Endothelial cell of umbilical vein (primary cell): ENCODE results near the gene COPZ2. TPM values are rescaled to one million over a fixed set of nuclear protein-coding genes. Genes with fewer than 3 reads are reported as not detected.

ENCODE experiments used
- BruUV-seq: library from RNA; stranded (reverse); fragments of 400-500 nt; replicated peaks from 2 replicates; lab custom pipeline; 2021; lab: Mats Ljungman, UMichigan
- CTCF ChIA-PET: fragments of 300-600, 350-600 bp; sonication (Branson Sonifier 250); formaldehyde crosslinking; loops from one replicate; lab custom pipeline; 2021; ENCODE audit warnings: antibody characterized with exemption, inconsistent platforms; lab: Charles Lee
- POLR2A ChIA-PET: fragments of 300-600, 350-600 bp; sonication (Branson Sonifier 250); formaldehyde crosslinking; loops from one replicate; lab custom pipeline; 2021; ENCODE audit warnings: antibody characterized with exemption, inconsistent platforms; lab: Charles Lee
- DNase-seq: peaks from one replicate; pipeline ENCODE4 v3.0.0-alpha.2; 2011; ENCODE audit warnings: low read depth, low spot score
- FAIRE-seq: peaks from 2 replicates; lab custom pipeline; 2011; peaks lifted over from hg19 to GRCh38; lab: Jason Lieb, UNC
- H2AFZ ChIP-seq: 2 replicates; pipeline ENCODE4 v1.6.0; 2012; ENCODE audit warnings: low read depth, low read length, control low read depth, inconsistent platforms
- H3K27ac ChIP-seq: 2 replicates; pipeline ENCODE4 v1.5.1; 2011; ENCODE audit warnings: low read depth, mild to moderate bottlenecking, control low read depth, low read length, moderate library complexity; ENCODE audit not compliant: insufficient read depth
- H3K27me3 ChIP-seq, 2 experiments: 2 replicates each; pipeline versions ENCODE4 v1.6.0 to v1.6.1; 2011; ENCODE audit warnings: low read length in 2 of 2, mixed read lengths in 1 of 2; ENCODE audit not compliant: control insufficient read depth in 2 of 2, insufficient read depth in 2 of 2
- H3K36me3 ChIP-seq, 2 experiments: 2 replicates in 1 of 2; 3 replicates in 1 of 2; pipeline ENCODE4 v1.5.1; 2011; ENCODE audit warnings: low read length in 2 of 2, mild to moderate bottlenecking in 1 of 2, moderate library complexity in 1 of 2; ENCODE audit not compliant: control insufficient read depth in 2 of 2, insufficient read depth in 2 of 2; ENCODE audit errors: extremely low read depth in 1 of 2
- H3K4me1 ChIP-seq: 3 replicates; pipeline ENCODE4 v1.5.1; 2011; ENCODE audit warnings: mild to moderate bottlenecking, low read length; ENCODE audit not compliant: control insufficient read depth, insufficient read depth; ENCODE audit errors: extremely low read depth
- H3K4me2 ChIP-seq: 2 replicates; pipeline ENCODE4 v1.6.1; 2011; ENCODE audit warnings: low read length, control low read depth, mixed read lengths; ENCODE audit not compliant: insufficient read depth
- H3K4me3 ChIP-seq, 3 experiments: fragments of 200-600 bp in 1 of 3; sonication (generic), shearing (Covaris generic) in 1 of 3; replicated peaks in 1 of 3; 2 replicates each; pipeline ENCODE4 v1.5.1; 2011 to 2016; ENCODE audit warnings: control low read depth in 3 of 3, low read length in 3 of 3, mild to moderate bottlenecking in 2 of 3, inconsistent platforms in 1 of 3, low read depth in 1 of 3, moderate library complexity in 1 of 3; ENCODE audit not compliant: insufficient read depth in 1 of 3
- H3K79me2 ChIP-seq: 2 replicates; pipeline ENCODE4 v1.6.0; 2012; ENCODE audit warnings: low read length, inconsistent platforms; ENCODE audit not compliant: control insufficient read depth, insufficient read depth
- H3K9ac ChIP-seq: replicated peaks from 2 replicates; pipeline ENCODE3; 2011; ENCODE audit warnings: low read length, control low read depth; ENCODE audit not compliant: insufficient read depth; ENCODE audit errors: extremely low read depth
- H3K9me1 ChIP-seq: replicated peaks from 3 replicates; pipeline ENCODE4 v1.6.0; 2011; ENCODE audit warnings: mild to moderate bottlenecking, low read length; ENCODE audit not compliant: control insufficient read depth, insufficient read depth; ENCODE audit errors: extremely low read depth
- H3K9me3 ChIP-seq: replicated peaks from 2 replicates; pipeline ENCODE4 v1.5.1; 2012; ENCODE audit warnings: low read length, inconsistent platforms; ENCODE audit not compliant: control insufficient read depth, insufficient read depth
- H4K20me1 ChIP-seq: replicated peaks from 2 replicates; pipeline ENCODE3; 2011; ENCODE audit warnings: mild to moderate bottlenecking, low read length; ENCODE audit not compliant: control insufficient read depth, insufficient read depth; ENCODE audit errors: extremely low read depth
- EZH2 ChIP-seq: IDR thresholded peaks from 2 replicates; pipeline ENCODE4 v1.6.1; 2012; ENCODE audit warnings: borderline replicate concordance, low read depth, mild to moderate bottlenecking, moderate library complexity, low read length, inconsistent platforms; ENCODE audit not compliant: severe bottlenecking
- FOS ChIP-seq: IDR thresholded peaks from 2 replicates; pipeline ENCODE4 v1.6.1; 2011; ENCODE audit warnings: mild to moderate bottlenecking, low read length, moderate library complexity, borderline replicate concordance; ENCODE audit not compliant: insufficient read depth
- GATA2 ChIP-seq: IDR thresholded peaks from 2 replicates; pipeline ENCODE4 v1.7.0; 2011; ENCODE audit warnings: low read depth, mild to moderate bottlenecking, moderate library complexity, mixed read lengths, low read length; ENCODE audit not compliant: insufficient read length, insufficient read depth
- JUN ChIP-seq: IDR thresholded peaks from 2 replicates; pipeline ENCODE4 v1.6.1; 2011; ENCODE audit warnings: borderline replicate concordance, low read depth; ENCODE audit not compliant: insufficient read length, insufficient read depth
- MYC ChIP-seq: IDR thresholded peaks from one replicate; pipeline ENCODE4 v1.6.1; 2011; ENCODE audit warnings: mild to moderate bottlenecking, low read depth, low read length
- POLR2A ChIP-seq: IDR thresholded peaks from 2 replicates; pipeline ENCODE4 v1.6.1; 2012; ENCODE audit warnings: low read depth, mild to moderate bottlenecking, control low read depth, low read length
- POLR2AphosphoS5 ChIP-seq: IDR thresholded peaks from 2 replicates; pipeline ENCODE4 v1.6.1; 2012; ENCODE audit warnings: low read depth, mild to moderate bottlenecking, control low read depth, low read length, moderate library complexity; ENCODE audit not compliant: insufficient read depth
- dilution Hi-C: fragments of 300-500 bp; cut with MboI; formaldehyde crosslinking; loops from one replicate; pipeline ENCODE4 v1.15.0; 2019; ENCODE audit warnings: low sequenced_read_pairs; ENCODE audit not compliant: extremely low pct_ligation_motif_present
- intact Hi-C: fragments of 100-400 bp; cut with micrococcal nuclease; formaldehyde crosslinking; loops from one replicate; pipeline ENCODE4 v1.10.0; 2022
- polyA plus RNA-seq, 4 experiments: library from polyadenylated mRNA; depleted of rRNA in 3 of 4; stranded (reverse) in 3 of 4; unstranded in 1 of 4; fragments of >200 nt; gene quantifications; 2 replicates each; pipeline versions ENCODE4 v1.2.1 to v1.2.3, GENCODE V29; 2011 to 2012; ENCODE audit warnings: missing spikeins in 1 of 4
- total RNA-seq: library from RNA; stranded (reverse); gene quantifications from 2 replicates; pipeline ENCODE4 v1.2.3, GENCODE V29; 2021
- TF ChIP-seq, protein P1 (sequence below): IDR thresholded peaks from 2 replicates; pipeline ENCODE4 v1.6.1; 2011; ENCODE audit not compliant: insufficient read depth, insufficient read length
- TF ChIP-seq, protein P2 (sequence below), 2 donors: IDR thresholded peaks; 1 replicate in 1 of 2; 2 replicates in 1 of 2; pipeline ENCODE4 v1.5.1; 2011; ENCODE audit warnings: low read length in 2 of 2, mild to moderate bottlenecking in 2 of 2, moderate library complexity in 2 of 2, control low read depth in 1 of 2, inconsistent platforms in 1 of 2, low read depth in 1 of 2; ENCODE audit not compliant: insufficient read depth in 1 of 2; ENCODE audit errors: extremely low read depth in 1 of 2

COPZ2 gene
- total and polyA plus RNA-seq, 2 donors (not counting 3 experiments of a cell fraction or from before 2014, with no cell fraction given), result 16.3 to 28.1 TPM

DNA sequence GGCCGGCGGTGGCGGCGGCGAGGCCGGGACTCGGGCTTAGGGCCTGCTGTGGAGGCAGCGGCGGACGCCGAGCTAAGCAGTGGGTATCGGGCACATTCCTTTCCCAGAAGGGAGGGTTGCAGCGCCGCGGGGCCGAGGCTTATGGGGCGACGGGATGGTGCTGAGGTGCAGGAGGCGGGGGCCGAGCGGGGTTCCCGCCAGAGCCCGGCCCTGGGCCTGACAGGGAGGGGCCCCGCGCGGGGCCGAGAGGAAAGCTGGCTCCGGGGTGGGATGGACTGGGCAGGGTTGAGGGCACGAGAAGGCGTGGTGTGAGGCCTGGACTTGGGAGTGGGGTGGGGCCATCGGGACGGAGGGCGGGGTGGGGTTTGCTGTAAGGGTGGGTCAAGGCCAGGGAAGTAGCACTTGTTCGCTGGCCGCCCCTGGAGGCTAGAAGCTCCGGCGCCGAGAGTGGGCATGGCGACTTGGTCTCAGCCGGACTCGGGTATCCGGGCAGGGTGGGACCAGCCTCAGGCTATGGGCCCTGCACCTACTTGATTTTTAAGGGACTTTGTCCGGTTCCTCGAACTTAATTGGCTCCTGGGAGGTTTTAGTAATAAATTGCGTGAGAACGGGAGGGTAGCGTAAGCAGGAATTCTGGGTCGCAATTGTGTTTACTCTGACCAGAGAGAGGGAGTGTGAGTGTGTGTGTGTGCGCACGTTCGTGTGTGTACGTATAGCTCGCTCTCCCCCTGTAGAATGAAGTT, 11.0 kb upstream of the COPZ2 start:
- H3K9me3 ChIP-seq, result no peaks in the 10 kb centered on the region
- peak overlapping the region; percentile 88 for H3K9ac ChIP-seq
- DNase-seq (peak; percentile 89), FAIRE-seq (no peak)
- H3K27ac ChIP-seq, result peak overlapping the region; percentile 72
- dilution Hi-C loops, result no loop called here
- H2AFZ ChIP-seq, result peak overlapping the region; percentile 43
- H3K27me3 ChIP-seq, result no peaks in the 10 kb centered on the region
- intact Hi-C loops, result loop anchor here (1.0 to 5.0 kb wide), 5 partner anchors 18 to 194 kb away; partner anchors contain the start of gene CBX1
- peak overlapping the region; percentile 79 for H3K4me2 ChIP-seq
- ChIA-PET POLR2A (interaction anchor here (0.7 to 2.2 kb wide), 12 partner anchors 10 to 688 kb away, joined by 3 to 9 read pairs (median 6); partner anchors contain the start of genes CBX1 and COPZ2), CTCF (interaction anchor here (1.0 to 6.3 kb wide), 8 partner anchors 12 to 31 kb away, joined by 3 to 64 read pairs (median 11); no protein-coding TSS in a partner anchor)
- H3K79me2 ChIP-seq, result peaks cover 42% of the 10 kb centered on the region
- no TSS peak for BruUV-seq
- TF ChIP-seq POLR2AphosphoS5 (peak; percentile 95), POLR2A (peak; percentile 94)
- TF ChIP-seq, protein P1, sequence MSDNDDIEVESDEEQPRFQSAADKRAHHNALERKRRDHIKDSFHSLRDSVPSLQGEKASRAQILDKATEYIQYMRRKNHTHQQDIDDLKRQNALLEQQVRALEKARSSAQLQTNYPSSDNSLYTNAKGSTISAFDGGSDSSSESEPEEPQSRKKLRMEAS, result no peak
- H4K20me1 ChIP-seq, result no peaks in the 10 kb centered on the region
- peak overlapping the region; percentile 64 to 91 (median 71) for H3K4me3 ChIP-seq
- peaks cover 2% of the 10 kb centered on the region in 2 experiments for H3K36me3 ChIP-seq
- peaks cover 47% of the 10 kb centered on the region for H3K4me1 ChIP-seq
- no peaks in the 10 kb centered on the region for H3K9me1 ChIP-seq

DNA sequence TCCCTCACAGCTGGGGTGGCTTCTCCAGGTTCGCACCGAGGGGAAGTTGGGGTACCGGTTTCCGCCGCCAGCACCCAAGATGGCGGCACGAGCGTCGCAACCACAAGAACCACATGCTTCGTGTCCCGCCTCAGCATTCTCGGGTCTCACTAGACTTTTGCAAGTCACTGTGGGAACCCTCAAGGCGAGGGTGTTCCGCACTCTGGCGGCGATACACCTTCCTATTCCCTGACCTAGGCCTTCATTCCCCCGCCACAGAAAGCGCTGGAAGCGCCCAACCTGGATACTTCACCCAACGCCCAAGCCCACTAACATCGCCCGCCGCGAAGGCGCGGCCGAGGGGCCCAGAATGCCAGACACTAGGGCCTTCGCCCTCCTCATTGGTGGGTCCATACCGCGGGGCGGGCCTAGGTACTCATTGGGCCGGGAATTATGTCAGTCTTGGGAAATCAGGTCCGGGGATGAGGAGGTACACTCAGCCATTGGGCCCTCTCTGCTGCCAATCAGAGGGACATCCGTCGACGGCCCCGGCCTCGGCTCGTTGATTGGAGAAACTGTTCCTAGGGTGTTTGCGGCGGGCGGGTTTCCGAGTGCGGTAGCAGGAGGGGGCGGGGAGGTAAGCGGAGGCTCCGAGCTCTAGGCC, 10.3 kb upstream of the COPZ2 start, which contains the start of gene NFE2L1:
Gene NFE2L1, plus strand, starts transcription at position 619 of the 643 bp plus-strand sequence. CDS start 2,760 bp downstream, outside the sequence.
- Histone ChIP-seq H3K9me3 (no peaks in the 10 kb centered on the region), H3K4me3 (peak within 1 kb of the TSS; percentile 64 to 91 (median 71)), H3K27me3 (no peaks in the 10 kb centered on the region), H3K79me2 (peaks cover 35% of the 10 kb centered on the region), H3K4me1 (peaks cover 40% of the 10 kb centered on the region), H3K9me1 (no peaks in the 10 kb centered on the region), H3K4me2 (peak within 1 kb of the TSS; percentile 79), H3K27ac (peak within 1 kb of the TSS; percentile 72), H4K20me1 (no peaks in the 10 kb centered on the region), H2AFZ (peak within 1 kb of the TSS; percentile 51), H3K36me3 (peaks cover 2% of the 10 kb centered on the region in 2 experiments), H3K9ac (peak within 1 kb of the TSS; percentile 88)
- no TSS peak for BruUV-seq
- peak; percentile 100 for DNase-seq
- intact Hi-C loops, result loop anchor here (1.0 to 5.0 kb wide), 5 partner anchors 19 to 194 kb away; partner anchors contain the start of gene CBX1
- ChIA-PET CTCF (interaction anchor here (0.9 to 6.3 kb wide), 8 partner anchors 11 to 32 kb away, joined by 3 to 64 read pairs (median 11); no protein-coding TSS in a partner anchor), POLR2A (interaction anchor here (0.6 to 2.2 kb wide), 12 partner anchors 10 to 689 kb away, joined by 3 to 9 read pairs (median 6); partner anchors contain the start of genes CBX1 and COPZ2)
- dilution Hi-C loops, result no loop called here
- TF ChIP-seq POLR2AphosphoS5 (peak; percentile 90), POLR2A (peak; percentile 71), GATA2 (no peak), JUN (no peak), EZH2 (no peak), MYC (peak; percentile 93), FOS (no peak)
- TF ChIP-seq, protein P2, sequence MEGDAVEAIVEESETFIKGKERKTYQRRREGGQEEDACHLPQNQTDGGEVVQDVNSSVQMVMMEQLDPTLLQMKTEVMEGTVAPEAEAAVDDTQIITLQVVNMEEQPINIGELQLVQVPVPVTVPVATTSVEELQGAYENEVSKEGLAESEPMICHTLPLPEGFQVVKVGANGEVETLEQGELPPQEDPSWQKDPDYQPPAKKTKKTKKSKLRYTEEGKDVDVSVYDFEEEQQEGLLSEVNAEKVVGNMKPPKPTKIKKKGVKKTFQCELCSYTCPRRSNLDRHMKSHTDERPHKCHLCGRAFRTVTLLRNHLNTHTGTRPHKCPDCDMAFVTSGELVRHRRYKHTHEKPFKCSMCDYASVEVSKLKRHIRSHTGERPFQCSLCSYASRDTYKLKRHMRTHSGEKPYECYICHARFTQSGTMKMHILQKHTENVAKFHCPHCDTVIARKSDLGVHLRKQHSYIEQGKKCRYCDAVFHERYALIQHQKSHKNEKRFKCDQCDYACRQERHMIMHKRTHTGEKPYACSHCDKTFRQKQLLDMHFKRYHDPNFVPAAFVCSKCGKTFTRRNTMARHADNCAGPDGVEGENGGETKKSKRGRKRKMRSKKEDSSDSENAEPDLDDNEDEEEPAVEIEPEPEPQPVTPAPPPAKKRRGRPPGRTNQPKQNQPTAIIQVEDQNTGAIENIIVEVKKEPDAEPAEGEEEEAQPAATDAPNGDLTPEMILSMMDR (IDR thresholded peaks at IDR 0.05; ENCODE audit: extremely low read depth in 1 of 2, insufficient read depth in 1 of 2, low read depth in 1 of 2, low read length in 2 of 2), result no peak
- TF ChIP-seq, protein P1, result peak; percentile 52
- FAIRE-seq, result peak; percentile 99
